ENCODE results near the gene NDUFA1.
"Not testable (repeated sequence)": the region's sequence is repeated elsewhere in the genome, so short reads cannot be mapped to it uniquely, and the experiment has no call there.

NDUFA1 gene

DNA sequence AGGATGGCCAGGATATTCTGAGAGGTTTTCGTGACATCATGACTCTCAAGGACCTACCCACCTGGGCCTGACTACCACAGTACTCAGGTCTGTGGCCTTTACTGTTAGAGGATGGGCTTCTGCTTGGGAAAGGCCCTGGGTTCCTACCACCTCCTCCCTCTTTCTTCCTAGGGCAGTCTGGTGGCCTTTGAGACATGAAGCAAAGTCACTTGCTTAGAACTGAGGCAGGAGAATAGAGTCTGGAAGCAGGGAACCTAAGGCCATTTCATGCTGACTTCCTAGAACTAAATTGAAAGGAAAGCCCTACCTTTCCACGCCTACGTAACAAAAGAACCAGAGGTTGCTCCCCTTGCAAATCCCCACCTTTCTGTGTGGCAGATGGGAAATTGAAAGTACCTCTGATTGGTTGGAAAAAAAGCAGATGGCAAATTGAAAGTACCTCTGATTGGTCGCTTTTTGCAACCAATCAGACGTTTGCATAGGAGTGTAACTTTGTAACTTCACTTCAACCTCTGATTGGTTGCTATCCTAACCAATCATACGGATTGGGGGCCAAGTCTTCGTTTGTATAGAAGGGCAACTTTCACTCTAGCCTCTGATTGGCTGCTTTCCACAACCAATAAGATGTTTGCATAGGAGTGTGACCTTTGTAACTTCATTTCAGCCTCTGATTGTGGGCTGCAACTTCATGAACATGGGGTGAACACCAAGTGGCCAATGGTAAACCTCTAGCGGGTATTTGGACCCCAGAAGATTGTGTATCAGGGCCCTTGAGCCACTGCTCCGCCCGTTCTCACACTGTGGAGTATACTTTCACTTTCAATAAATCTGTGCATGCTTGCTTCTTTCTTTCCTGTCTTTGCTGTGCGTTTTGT is 14.2 kb downstream of the NDUFA1 start:
- DNase-seq: peak; percentile 37
- Mint-ChIP-seq H3K4me1 (peaks cover 19% of the 10 kb centered on the region), H3K27me3 (peaks cover 21% of the 10 kb centered on the region), H3K4me3 (peak overlapping the region; percentile 33), H3K9me3 (no peaks in the 10 kb centered on the region), H3K27ac (peak overlapping the region; percentile 67), H3K36me3 (no peaks in the 10 kb centered on the region)
- CTCF ChIA-PET: no interaction called here

GRCh38 chrX:119887721-119888425 is 16.2 kb downstream of the NDUFA1 start:
- Mint-ChIP-seq H3K36me3 (no peaks in the 10 kb centered on the region), H3K4me1 (peaks cover 17% of the 10 kb centered on the region), H3K27me3 (peaks cover 24% of the 10 kb centered on the region), H3K9me3 (no peaks in the 10 kb centered on the region), H3K4me3 (peak overlapping the region; percentile 28), H3K27ac (peak overlapping the region; percentile 52)
- peak; percentile 70 for DNase-seq
- CTCF ChIA-PET: interaction anchor here (0.6 to 1.4 kb wide), 7 partner anchors 10 to 1237 kb away, joined by 3 to 4 read pairs (median 3); partner anchors contain the start of genes RPL39 and SLC25A5

GRCh38 chrX:119890626-119891025 is 19.0 kb downstream of the NDUFA1 start:
- H3K4me3 Mint-ChIP-seq, DNase-seq, CTCF ChIA-PET, H3K36me3 Mint-ChIP-seq, H3K9me3 Mint-ChIP-seq, H3K27ac Mint-ChIP-seq: not testable (repeated sequence)
- Mint-ChIP-seq H3K4me1 (peaks cover 15% of the 10 kb centered on the region), H3K27me3 (peaks cover 31% of the 10 kb centered on the region)

DNA sequence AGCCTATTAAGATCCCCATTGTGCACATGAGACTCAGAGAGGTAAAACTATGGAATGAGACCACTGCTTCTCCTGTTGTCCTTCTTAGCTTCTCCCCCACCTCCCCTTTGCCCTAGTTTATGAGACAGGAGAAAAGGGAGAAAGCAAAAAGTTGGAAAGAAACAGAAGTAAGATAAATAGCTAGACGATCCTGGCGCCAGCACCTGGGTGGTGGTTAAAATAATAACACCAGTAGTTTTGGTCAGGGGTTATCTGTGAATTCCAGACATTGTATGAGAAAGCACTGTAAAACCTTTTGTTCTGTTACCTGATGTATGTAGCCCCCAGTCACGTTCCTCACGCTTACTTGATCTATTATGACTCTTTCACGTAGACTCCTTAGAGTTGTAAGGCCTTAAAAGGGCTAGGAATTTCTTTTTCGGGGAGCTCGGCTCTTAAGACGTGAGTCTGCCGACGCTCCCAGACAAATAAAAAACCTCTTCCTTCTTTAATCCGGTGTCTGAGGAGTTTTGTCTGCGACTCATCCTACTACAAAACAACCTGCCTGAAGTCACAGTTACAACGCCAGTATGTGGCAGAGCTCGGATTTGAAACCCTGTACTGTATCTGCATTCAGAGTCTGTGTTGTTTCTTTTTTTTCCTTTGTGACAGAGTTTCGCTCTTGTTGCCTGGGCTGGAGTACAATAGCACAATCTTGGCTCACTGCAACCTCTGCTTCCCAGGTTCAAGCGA is 20.5 kb downstream of the NDUFA1 start:
- H3K4me3 Mint-ChIP-seq, H3K9me3 Mint-ChIP-seq, DNase-seq, H3K4me1 Mint-ChIP-seq, H3K27ac Mint-ChIP-seq, H3K36me3 Mint-ChIP-seq, CTCF ChIA-PET: not testable (repeated sequence)
- peaks cover 31% of the 10 kb centered on the region for H3K27me3 Mint-ChIP-seq

GRCh38 chrX:119895843-119896326 is 24.3 kb downstream of the NDUFA1 start, which contains the start of gene AKAP14:
AKAP14 (plus strand) TSS chrX:119895893; CDS start chrX:119903224, 7,331 bp downstream.
- CTCF ChIA-PET: no interaction called here
- H3K27ac Mint-ChIP-seq: no peak within 1 kb of the TSS
- H3K9me3 Mint-ChIP-seq: no peaks in the 10 kb centered on the region
- no peaks in the 10 kb centered on the region for H3K36me3 Mint-ChIP-seq
- H3K27me3 Mint-ChIP-seq: peaks cover 10% of the 10 kb centered on the region
- no peak within 1 kb of the TSS for H3K4me3 Mint-ChIP-seq
- DNase-seq: no peak
- H3K4me1 Mint-ChIP-seq: no peaks in the 10 kb centered on the region

GRCh38 chrX:119899125-119899524 is 27.5 kb downstream of the NDUFA1 start:
- no peak overlapping the region for H3K27ac Mint-ChIP-seq
- CTCF ChIA-PET: no interaction called here
- no peaks in the 10 kb centered on the region for H3K4me1 Mint-ChIP-seq
- H3K9me3 Mint-ChIP-seq: no peaks in the 10 kb centered on the region
- DNase-seq: no peak
- no peaks in the 10 kb centered on the region for H3K27me3 Mint-ChIP-seq
- no peaks in the 10 kb centered on the region for H3K36me3 Mint-ChIP-seq
- H3K4me3 Mint-ChIP-seq: no peak overlapping the region

GRCh38 chrX:119900976-119901375 is 29.3 kb downstream of the NDUFA1 start:
- H3K4me3 Mint-ChIP-seq: no peak overlapping the region
- H3K27ac Mint-ChIP-seq: no peak overlapping the region
- H3K36me3 Mint-ChIP-seq: no peaks in the 10 kb centered on the region
- no peaks in the 10 kb centered on the region for H3K9me3 Mint-ChIP-seq
- CTCF ChIA-PET: no interaction called here
- DNase-seq: no peak
- H3K4me1 Mint-ChIP-seq: no peaks in the 10 kb centered on the region
- no peaks in the 10 kb centered on the region for H3K27me3 Mint-ChIP-seq

GRCh38 chrX:119916310-119916709 is 44.7 kb downstream of the NDUFA1 start:
- H3K36me3 Mint-ChIP-seq: no peaks in the 10 kb centered on the region
- no peaks in the 10 kb centered on the region for H3K27me3 Mint-ChIP-seq
- H3K4me1 Mint-ChIP-seq: no peaks in the 10 kb centered on the region
- no peaks in the 10 kb centered on the region for H3K9me3 Mint-ChIP-seq
- CTCF ChIA-PET: no interaction called here
- DNase-seq: no peak
- no peak overlapping the region for H3K27ac Mint-ChIP-seq
- H3K4me3 Mint-ChIP-seq: no peak overlapping the region

DNA sequence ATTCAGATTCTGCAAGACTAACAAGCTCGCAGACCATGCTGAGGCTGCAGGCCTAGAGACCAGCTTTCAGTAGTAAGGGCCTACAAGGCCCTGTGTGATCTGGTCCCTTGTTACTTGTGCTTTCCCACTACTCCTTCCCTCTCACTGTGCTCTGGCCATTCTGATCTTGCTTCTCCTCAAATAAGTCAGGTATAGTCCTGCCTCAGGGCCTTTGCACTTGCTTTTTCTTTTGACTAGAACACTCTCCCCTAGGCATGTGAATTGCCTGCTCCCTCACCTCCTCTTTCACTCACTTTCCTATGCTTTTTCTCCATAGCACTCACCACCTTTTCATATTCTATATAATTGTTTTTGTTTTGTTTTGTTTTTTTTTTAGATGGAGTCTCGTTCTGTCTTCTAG is 46.2 kb downstream of the NDUFA1 start:
- Mint-ChIP-seq H3K9me3 (no peaks in the 10 kb centered on the region), H3K4me1 (no peaks in the 10 kb centered on the region), H3K36me3 (no peaks in the 10 kb centered on the region), H3K4me3 (no peak overlapping the region), H3K27ac (no peak overlapping the region), H3K27me3 (no peaks in the 10 kb centered on the region)
- CTCF ChIA-PET: no interaction called here
- DNase-seq: no peak

DNA sequence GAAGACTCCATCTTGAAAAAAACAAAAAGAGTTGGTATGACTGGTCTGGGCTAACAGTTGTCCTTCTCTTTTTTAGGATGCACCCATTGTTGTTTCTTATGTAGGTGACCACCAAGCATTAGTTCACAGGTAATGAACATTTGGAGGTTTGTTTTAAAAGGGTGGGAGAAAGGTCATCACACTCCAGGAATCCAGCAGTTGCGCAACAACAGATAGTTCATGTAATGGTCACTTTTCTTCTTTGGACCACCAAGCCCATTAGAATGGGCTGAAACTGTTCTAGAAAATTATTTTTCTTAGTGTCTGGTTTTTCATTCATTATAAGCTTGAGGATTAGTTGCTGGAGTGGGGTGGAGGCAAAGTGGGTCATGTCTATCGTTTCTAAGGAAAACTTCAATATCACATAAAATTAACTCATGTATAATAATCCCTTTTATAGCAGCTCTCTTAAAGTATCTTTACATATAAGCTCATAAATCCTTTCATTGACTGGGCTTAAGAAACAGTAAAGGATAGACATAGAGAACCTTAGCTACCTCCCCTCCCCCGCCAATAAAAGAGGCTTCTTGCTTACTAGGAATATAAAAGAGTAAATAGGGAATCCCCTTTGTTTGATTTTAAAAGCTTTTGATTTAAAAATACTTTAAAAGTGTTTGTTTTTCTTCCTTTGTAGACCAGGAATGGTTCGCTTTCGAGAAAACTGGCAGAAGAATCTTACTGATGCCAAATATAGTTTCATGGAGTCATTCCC is 48.4 kb downstream of the NDUFA1 start:
- Mint-ChIP-seq H3K4me1 (no peaks in the 10 kb centered on the region), H3K4me3 (no peak overlapping the region), H3K27ac (no peak overlapping the region), H3K9me3 (no peaks in the 10 kb centered on the region), H3K36me3 (peaks cover 4% of the 10 kb centered on the region), H3K27me3 (no peaks in the 10 kb centered on the region)
- DNase-seq: no peak
- CTCF ChIA-PET: no interaction called here

DNA sequence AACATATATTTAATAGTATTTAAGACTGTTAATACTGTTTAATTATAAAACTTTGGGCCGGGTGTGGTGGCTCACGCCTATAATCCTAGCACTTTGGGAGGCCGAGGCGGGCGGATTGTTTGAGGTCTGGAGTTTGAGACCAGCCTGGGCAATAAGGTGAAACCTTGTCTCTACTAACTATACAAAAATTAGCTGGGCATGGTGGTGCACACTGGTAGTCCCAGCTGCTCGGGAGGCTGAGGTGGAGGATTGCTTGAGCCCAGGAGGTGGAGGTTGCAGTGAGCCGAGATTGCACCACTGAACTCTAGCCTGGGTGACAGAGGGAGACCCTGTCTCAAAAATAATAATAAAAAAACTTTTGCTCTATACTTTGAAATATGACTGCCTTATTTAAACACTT is 50.8 kb downstream of the NDUFA1 start:
- H3K4me3 Mint-ChIP-seq, H3K9me3 Mint-ChIP-seq, CTCF ChIA-PET, H3K4me1 Mint-ChIP-seq, H3K27ac Mint-ChIP-seq, H3K27me3 Mint-ChIP-seq, DNase-seq: not testable (repeated sequence)
- peaks cover 11% of the 10 kb centered on the region for H3K36me3 Mint-ChIP-seq
